Panc1 (cell line): ENCODE data around the gene TIMM17B.

Experiments
- CTCF ChIP-seq: fragments of 450-650 bp; IDR thresholded peaks from 2 replicates; pipeline ENCODE4 v1.5.1; 2017; ENCODE audit warnings: mild to moderate bottlenecking
- POLR2AphosphoS5 ChIP-seq: IDR thresholded peaks from 2 replicates; pipeline ENCODE4 v1.6.1; 2012; ENCODE audit warnings: mild to moderate bottlenecking, low read depth, low read length, moderate library complexity
- REST ChIP-seq, 2 experiments: IDR thresholded peaks; 2 replicates each; pipeline ENCODE4 v1.6.1; 2011 to 2012; ENCODE audit warnings: low read depth in 2 of 2, control low read depth in 1 of 2, low read length in 1 of 2, mild to moderate bottlenecking in 1 of 2, moderate library complexity in 1 of 2; ENCODE audit not compliant: insufficient read depth in 1 of 2
- SIN3A ChIP-seq: IDR thresholded peaks from 2 replicates; pipeline ENCODE4 v1.6.1; 2012; ENCODE audit warnings: low read depth, mild to moderate bottlenecking, low read length, moderate library complexity, borderline replicate concordance; ENCODE audit not compliant: insufficient read depth
- TCF7L2 ChIP-seq: IDR thresholded peaks from 2 replicates; pipeline ENCODE4 v1.6.1; 2011; ENCODE audit warnings: mild to moderate bottlenecking, low read depth, low read length, inconsistent platforms

- no peak for TF ChIP-seq REST (IDR thresholded peaks at IDR 0.05; ENCODE audit: insufficient read depth in 1 of 2, low read depth in 2 of 2, low read length in 1 of 2)
- no peak; the same call in 1 of the 2 replicates for TF ChIP-seq CTCF
- TF ChIP-seq POLR2AphosphoS5 = peak; percentile 30; the same call in 1 of the 2 replicates
- 0 out of 2 replicates have a peak, but pooled peaks have one; percentile 26 for TF ChIP-seq SIN3A
- no peak for TF ChIP-seq TCF7L2
Measured at GRCh38 chrX:48891402-48892288, 5.9 kb downstream of the TIMM17B start.
